ENCODE measurements around the gene VSTM2L. TPM values are rescaled to one million over a fixed set of nuclear protein-coding genes. Genes with fewer than 3 reads are reported as not detected.

Gene VSTM2L
- total and polyA plus RNA-seq, 2 of the 4 experiments (the other 2 are of a cell fraction): 0.18 to 0.19 TPM

DNA sequence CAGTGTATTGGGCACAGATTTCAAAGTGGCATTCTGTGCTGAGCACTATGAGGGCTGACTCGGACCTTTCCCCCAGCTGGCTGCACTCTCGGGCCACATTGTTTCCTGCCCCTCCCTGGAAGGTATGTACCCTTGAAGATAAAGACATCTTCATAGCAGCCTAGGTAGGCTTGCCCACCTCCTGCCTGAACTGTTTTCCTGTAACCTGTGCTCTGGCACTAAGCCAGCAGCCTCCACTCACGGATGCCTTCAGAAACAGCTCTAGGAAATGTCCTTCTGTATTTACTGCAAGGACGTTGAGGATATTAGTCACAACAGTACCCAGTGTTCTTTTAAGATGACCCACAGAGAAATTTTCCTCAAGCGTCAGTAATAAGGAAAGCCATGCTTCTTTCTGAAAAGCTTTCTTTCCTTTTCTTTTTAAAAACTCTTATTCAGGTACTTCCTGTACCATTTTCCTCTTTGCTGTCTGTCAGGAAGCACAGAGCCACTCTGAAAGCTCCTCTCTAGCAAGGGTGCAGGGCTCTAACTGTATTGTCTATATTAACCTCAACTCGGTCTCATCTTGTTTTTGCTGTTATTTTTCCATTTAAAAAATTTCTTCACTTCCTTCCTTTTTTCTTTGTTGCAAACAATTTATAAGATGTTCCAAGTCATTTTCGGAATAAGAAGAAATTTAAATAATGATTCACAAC lies 86.8 kb downstream of the VSTM2L start:
- H4K5ac ChIP-seq (ENCODE audit: low read depth, low read length): no peak overlapping the region
- H3K4me1 ChIP-seq (ENCODE audit: control insufficient read depth, insufficient read depth, low read length): peaks cover 29% of the 10 kb centered on the region
- whole genome bisulfite sequencing, 2 experiments (ENCODE audit: extremely low coverage in 2 of 2, insufficient read length in 1 of 2): 59% methylated on average over 3 of the region's 7 CpGs; no CpG with 5 or more reads in 1 of the 2 experiments
- TF ChIP-seq, protein P1, sequence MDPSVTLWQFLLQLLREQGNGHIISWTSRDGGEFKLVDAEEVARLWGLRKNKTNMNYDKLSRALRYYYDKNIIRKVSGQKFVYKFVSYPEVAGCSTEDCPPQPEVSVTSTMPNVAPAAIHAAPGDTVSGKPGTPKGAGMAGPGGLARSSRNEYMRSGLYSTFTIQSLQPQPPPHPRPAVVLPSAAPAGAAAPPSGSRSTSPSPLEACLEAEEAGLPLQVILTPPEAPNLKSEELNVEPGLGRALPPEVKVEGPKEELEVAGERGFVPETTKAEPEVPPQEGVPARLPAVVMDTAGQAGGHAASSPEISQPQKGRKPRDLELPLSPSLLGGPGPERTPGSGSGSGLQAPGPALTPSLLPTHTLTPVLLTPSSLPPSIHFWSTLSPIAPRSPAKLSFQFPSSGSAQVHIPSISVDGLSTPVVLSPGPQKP (IDR thresholded peaks at IDR 0.05; ENCODE audit: borderline replicate concordance, low read depth, low read length): no peak
- H2AFZ ChIP-seq (replicated peaks; ENCODE audit: low read length, poor library complexity): no peak overlapping the region
- peaks cover 18% of the 10 kb centered on the region for H3K9me1 ChIP-seq (ENCODE audit: insufficient read depth, low read length)
- H3K4ac ChIP-seq (ENCODE audit: low read depth, low read length): no peak overlapping the region
- no peak overlapping the region for H3K27ac ChIP-seq (ENCODE audit: insufficient read depth, low read length)
- no peak overlapping the region for H2BK15ac ChIP-seq (ENCODE audit: low read depth, low read length)
- H4K8ac ChIP-seq (ENCODE audit: low read depth in 2 of 2, low read length in 2 of 2): no peak overlapping the region
- dilution Hi-C loops (cut with HindIII; ENCODE audit: low sequenced_read_pairs, unreplicated experiment): no loop called here
- H3K27me3 ChIP-seq (ENCODE audit: control insufficient read depth, insufficient read depth, low read length): no peaks in the 10 kb centered on the region
- H3K14ac ChIP-seq (replicated peaks; ENCODE audit: low read depth, low read length): no peak overlapping the region
- CTCF ChIA-PET: no interaction called here
- peaks cover 0 to 17% of the 10 kb centered on the region in 2 experiments; a peak in 1 of 4 replicates for H3K79me1 ChIP-seq (ENCODE audit: low read depth in 1 of 2, low read length in 2 of 2)
- no peak overlapping the region for H3K18ac ChIP-seq (ENCODE audit: low read depth, low read length)
- no peak for ATAC-seq (ENCODE audit: low read depth)
- in situ Hi-C loops (cut with MboI; ENCODE audit: low sequenced_read_pairs): loop anchor here (5.0 kb wide), 1 partner anchor 422 kb away; no protein-coding TSS in a partner anchor
- H3K36me3 ChIP-seq (ENCODE audit: control insufficient read depth, insufficient read depth, low read length): peaks cover 8% of the 10 kb centered on the region
- no peak overlapping the region for H3K4me2 ChIP-seq (ENCODE audit: low read depth, low read length)
- no peak overlapping the region for H2BK5ac ChIP-seq (ENCODE audit: low read depth, low read length, poor library complexity, severe bottlenecking)
- POLR2A ChIA-PET (ENCODE audit: unreplicated experiment): no interaction called here
- intact Hi-C loops (cut with micrococcal nuclease): loop anchor here (10.0 kb wide), 1 partner anchor 165 kb away; no protein-coding TSS in a partner anchor
- H3K9ac ChIP-seq (ENCODE audit: low read depth, low read length): no peak overlapping the region
- BruUV-seq (replicated peaks): no TSS peak
- H2AK5ac ChIP-seq (ENCODE audit: low read depth, low read length): no peak overlapping the region
- H2AK9ac ChIP-seq (replicated peaks; ENCODE audit: low read depth, low read length, poor library complexity): no peak overlapping the region
- H3K4me3 ChIP-seq (ENCODE audit: insufficient read depth, low read depth, low read length): no peak overlapping the region
- peaks cover 26% of the 10 kb centered on the region; the same call in 1 of the 2 replicates for H4K20me1 ChIP-seq (ENCODE audit: insufficient read depth, low read length)
- H2BK120ac ChIP-seq (ENCODE audit: low read depth, low read length): no peak overlapping the region
- H3K9me3 ChIP-seq (ENCODE audit: control insufficient read depth, insufficient read depth, low read length): no peaks in the 10 kb centered on the region
- H3K56ac ChIP-seq (ENCODE audit: extremely low read depth, insufficient read depth, low read length): no peak overlapping the region
- no peak overlapping the region for H2BK20ac ChIP-seq (ENCODE audit: low read depth, low read length)
- no peak for DNase-seq
- no peak overlapping the region for H3K23ac ChIP-seq (ENCODE audit: low read depth, low read length)
- no peak overlapping the region for H4K91ac ChIP-seq (ENCODE audit: insufficient read depth, low read depth, low read length)
